HEK293 (cell line): Measurements from ENCODE around the gene PHLDB3.
"Not testable (repeated sequence)": the region's sequence is repeated elsewhere in the genome, so short reads cannot be mapped to it uniquely, and the experiment has no call there.

ENCODE experiments used
- CTCF ChIA-PET: fragments of 350-600 bp; formaldehyde crosslinking; extraction: SDS; loops from one replicate; lab custom pipeline; 2021; ENCODE audit warnings: antibody characterized with exemption; lab: Yijun Ruan, JAX
- POLR2A ChIA-PET: fragments of 300-600 bp; formaldehyde crosslinking; extraction: SDS; loops from one replicate; lab custom pipeline; 2020; ENCODE audit warnings: antibody characterized with exemption, inconsistent platforms; lab: Yijun Ruan, JAX
- H3K27ac ChIP-seq: fragments of 200-500 bp; sonication (Bioruptor generic); 2 replicates; pipeline ENCODE4 v1.5.1; 2014; ENCODE audit warnings: low read depth, low read length, control low read depth, inconsistent platforms; ENCODE audit errors: extremely low read depth
- H3K36me3 ChIP-seq, 2 experiments: fragments of 200-500 bp in 1 of 2; sonication (Bioruptor generic) in 1 of 2; 1 replicate in 1 of 2; 2 replicates in 1 of 2; pipeline ENCODE4 v1.5.1; 2014 to 2017; ENCODE audit warnings: inconsistent platforms in 2 of 2, low read length in 2 of 2; ENCODE audit not compliant: control insufficient read depth in 2 of 2, insufficient read depth in 1 of 2
- H3K4me1 ChIP-seq: fragments of 200-500 bp; sonication (Bioruptor generic); 2 replicates; pipeline ENCODE4 v1.5.1; 2014; ENCODE audit warnings: mild to moderate bottlenecking, low read length, inconsistent platforms; ENCODE audit not compliant: control insufficient read depth, insufficient read depth
- H3K4me3 ChIP-seq: 2 replicates; pipeline ENCODE4 v1.5.1; 2011; ENCODE audit warnings: low read depth, mild to moderate bottlenecking, control low read depth, low read length, moderate library complexity
- H3K9me3 ChIP-seq: fragments of 200-500 bp; sonication (Bioruptor generic); 2 replicates; pipeline ENCODE4 v1.5.1; 2014; ENCODE audit warnings: low read depth, low read length, inconsistent platforms; ENCODE audit not compliant: control insufficient read depth, insufficient read depth
- INSM2 ChIP-seq: fragments of 450-650 bp; formaldehyde crosslinking; IDR thresholded peaks from 2 replicates; pipeline ENCODE4 v1.5.1; 2016; ENCODE audit warnings: missing biosample characterization, missing genetic modification characterization
- KLF7 ChIP-seq: fragments of 450-650 bp; formaldehyde crosslinking; IDR thresholded peaks from 2 replicates; pipeline ENCODE4 v1.5.1; 2016; ENCODE audit warnings: missing biosample characterization, missing genetic modification characterization, borderline replicate concordance
- OSR2 ChIP-seq: fragments of 450-650 bp; formaldehyde crosslinking; IDR thresholded peaks from 2 replicates; pipeline ENCODE4 v1.5.1; 2016; ENCODE audit warnings: missing biosample characterization, missing genetic modification characterization
- OVOL3 ChIP-seq: fragments of 450-650 bp; formaldehyde crosslinking; IDR thresholded peaks from 2 replicates; pipeline ENCODE4 v1.5.1; 2016; ENCODE audit warnings: missing biosample characterization, missing genetic modification characterization
- PRDM1 ChIP-seq: fragments of 450-650 bp; formaldehyde crosslinking; IDR thresholded peaks from 2 replicates; pipeline ENCODE4; 2016; ENCODE audit warnings: missing biosample characterization, missing genetic modification characterization
- PRDM2 ChIP-seq: fragments of 450-650 bp; formaldehyde crosslinking; IDR thresholded peaks from 2 replicates; pipeline ENCODE4 v1.5.1; 2016; ENCODE audit warnings: missing biosample characterization, missing genetic modification characterization, borderline replicate concordance
- RBAK ChIP-seq: fragments of 450-650 bp; formaldehyde crosslinking; IDR thresholded peaks from 2 replicates; pipeline ENCODE4 v1.5.1; 2016; ENCODE audit warnings: missing biosample characterization, missing genetic modification characterization
- SALL2 ChIP-seq: fragments of 450-650 bp; formaldehyde crosslinking; IDR thresholded peaks from 2 replicates; pipeline ENCODE4 v1.5.0; 2017; ENCODE audit warnings: missing biosample characterization, mild to moderate bottlenecking, missing genetic modification characterization, borderline replicate concordance
- ZBTB6 ChIP-seq: fragments of 450-650 bp; formaldehyde crosslinking; IDR thresholded peaks from 2 replicates; pipeline ENCODE4 v1.5.1; 2017; ENCODE audit warnings: missing biosample characterization, missing genetic modification characterization
- ZFP69B ChIP-seq: fragments of 450-650 bp; formaldehyde crosslinking; IDR thresholded peaks from 2 replicates; pipeline ENCODE4 v1.5.1; 2016; ENCODE audit warnings: missing biosample characterization, missing genetic modification characterization
- ZNF121 ChIP-seq: fragments of 450-650 bp; formaldehyde crosslinking; IDR thresholded peaks from 2 replicates; pipeline ENCODE4 v1.5.1; 2016; ENCODE audit warnings: missing biosample characterization, missing genetic modification characterization
- ZNF23 ChIP-seq: fragments of 450-650 bp; formaldehyde crosslinking; IDR thresholded peaks from 2 replicates; pipeline ENCODE4 v1.5.1; 2016; ENCODE audit warnings: missing biosample characterization, missing genetic modification characterization, borderline replicate concordance
- ZNF558 ChIP-seq: fragments of 450-650 bp; formaldehyde crosslinking; IDR thresholded peaks from 2 replicates; pipeline ENCODE4 v1.5.1; 2016; ENCODE audit warnings: missing biosample characterization, missing genetic modification characterization
- ZNF747 ChIP-seq: fragments of 450-650 bp; formaldehyde crosslinking; IDR thresholded peaks from 2 replicates; pipeline ENCODE4 v1.5.1; 2016; ENCODE audit warnings: missing biosample characterization, missing genetic modification characterization
- TF ChIP-seq, protein P1 (sequence below): fragments of 450-650 bp; formaldehyde crosslinking; IDR thresholded peaks from 2 replicates; pipeline ENCODE4 v1.5.1; 2017; ENCODE audit warnings: missing biosample characterization, missing genetic modification characterization

Gene PHLDB3

GRCh38 chr19:43444531-43445287 lies 59.8 kb downstream of the PHLDB3 start:
- no peak overlapping the region for H3K4me3 ChIP-seq
- ChIA-PET POLR2A (interaction anchor here (0.6 kb wide), 1 partner anchor 19 kb away, joined by 9 read pairs; no protein-coding TSS in a partner anchor), CTCF (interaction anchor here (0.6 to 12.5 kb wide), 11 partner anchors 8 to 416 kb away, joined by 3 to 749 read pairs (median 4); partner anchors contain the start of genes ETHE1, LYPD3 and PHLDB3)
- TF ChIP-seq INSM2 (tag by site-specific recombination) (no peak), ZNF747 (no peak), ZFP69B (tag by site-specific recombination) (no peak), ZBTB6 (tag by site-specific recombination) (no peak), ZNF558 (no peak), KLF7 (tag by site-specific recombination) (no peak), PRDM1 (tag by site-specific recombination) (no peak), OVOL3 (no peak), SALL2 (tag by site-specific recombination) (no peak), OSR2 (no peak), ZNF121 (tag by site-specific recombination) (no peak), RBAK (tag by site-specific recombination) (no peak), ZNF23 (tag by site-specific recombination) (no peak), PRDM2 (tag by site-specific recombination) (no peak)
- TF ChIP-seq, protein P1, sequence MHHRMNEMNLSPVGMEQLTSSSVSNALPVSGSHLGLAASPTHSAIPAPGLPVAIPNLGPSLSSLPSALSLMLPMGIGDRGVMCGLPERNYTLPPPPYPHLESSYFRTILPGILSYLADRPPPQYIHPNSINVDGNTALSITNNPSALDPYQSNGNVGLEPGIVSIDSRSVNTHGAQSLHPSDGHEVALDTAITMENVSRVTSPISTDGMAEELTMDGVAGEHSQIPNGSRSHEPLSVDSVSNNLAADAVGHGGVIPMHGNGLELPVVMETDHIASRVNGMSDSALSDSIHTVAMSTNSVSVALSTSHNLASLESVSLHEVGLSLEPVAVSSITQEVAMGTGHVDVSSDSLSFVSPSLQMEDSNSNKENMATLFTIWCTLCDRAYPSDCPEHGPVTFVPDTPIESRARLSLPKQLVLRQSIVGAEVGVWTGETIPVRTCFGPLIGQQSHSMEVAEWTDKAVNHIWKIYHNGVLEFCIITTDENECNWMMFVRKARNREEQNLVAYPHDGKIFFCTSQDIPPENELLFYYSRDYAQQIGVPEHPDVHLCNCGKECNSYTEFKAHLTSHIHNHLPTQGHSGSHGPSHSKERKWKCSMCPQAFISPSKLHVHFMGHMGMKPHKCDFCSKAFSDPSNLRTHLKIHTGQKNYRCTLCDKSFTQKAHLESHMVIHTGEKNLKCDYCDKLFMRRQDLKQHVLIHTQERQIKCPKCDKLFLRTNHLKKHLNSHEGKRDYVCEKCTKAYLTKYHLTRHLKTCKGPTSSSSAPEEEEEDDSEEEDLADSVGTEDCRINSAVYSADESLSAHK (tag by site-specific recombination): no peak
- no peaks in the 10 kb centered on the region for H3K4me1 ChIP-seq
- peaks cover under 1% of the 10 kb centered on the region for H3K9me3 ChIP-seq
- no peaks in the 10 kb centered on the region; a peak in 1 of 3 replicates for H3K36me3 ChIP-seq
- H3K27ac ChIP-seq: no peak overlapping the region

DNA sequence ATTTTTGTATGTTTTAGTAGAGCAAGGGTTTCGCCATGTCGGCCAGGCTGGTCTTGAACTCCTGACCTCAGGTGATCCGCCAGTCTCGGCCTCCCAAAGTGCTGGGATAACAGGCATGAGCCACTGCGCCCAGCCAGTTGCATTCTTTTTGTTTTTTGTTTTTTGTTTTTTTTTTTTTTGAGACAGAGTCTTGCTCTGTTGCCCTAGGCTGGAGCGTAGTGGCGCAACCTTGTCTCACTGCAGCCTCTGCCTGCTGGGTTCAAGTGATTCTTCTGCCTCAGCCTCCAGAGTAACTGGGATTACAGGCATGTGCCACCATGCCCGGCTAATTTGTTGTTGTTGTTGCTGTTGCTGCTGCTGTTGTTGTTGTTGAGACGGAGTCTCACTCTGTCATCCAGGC lies 60.5 kb downstream of the PHLDB3 start:
- not testable (repeated sequence) for H3K36me3 ChIP-seq, H3K4me1 ChIP-seq, H3K27ac ChIP-seq, H3K4me3 ChIP-seq, H3K9me3 ChIP-seq
- CTCF ChIA-PET: interaction anchor here (0.6 to 12.5 kb wide), 13 partner anchors 9 to 374 kb away, joined by 3 to 749 read pairs (median 3); partner anchors contain the start of genes ETHE1, LYPD3 and PHLDB3
- POLR2A ChIA-PET: interaction anchor here (0.7 kb wide), 1 partner anchor 337 kb away, joined by 3 read pairs; no protein-coding TSS in a partner anchor
